HepG2 (cell line): ENCODE data around the gene LENEP. TPM values are rescaled to one million over a fixed set of nuclear protein-coding genes. Genes with fewer than 3 reads are reported as not detected.

Experiments
- CAMTA2 ChIP-seq: sonication (generic); formaldehyde crosslinking; IDR thresholded peaks from 2 replicates; pipeline ENCODE4 v1.4.0; 2020; ENCODE audit warnings: mild to moderate bottlenecking, missing genetic modification reagents, borderline replicate concordance
- DMAP1 ChIP-seq: IDR thresholded peaks from 2 replicates; pipeline ENCODE4 v1.6.1; 2016
- GPBP1L1 ChIP-seq: sonication (generic); formaldehyde crosslinking; IDR thresholded peaks from 2 replicates; pipeline ENCODE4 v1.5.0; 2020; ENCODE audit warnings: mild to moderate bottlenecking, missing genetic modification reagents
- HHEX ChIP-seq: IDR thresholded peaks from 2 replicates; pipeline ENCODE4 v1.6.1; 2016; ENCODE audit warnings: control low read depth
- RCOR2 ChIP-seq: IDR thresholded peaks from 2 replicates; pipeline ENCODE4 v1.6.1; 2016; ENCODE audit warnings: missing biosample characterization, missing genetic modification reagents
- REPIN1 ChIP-seq: sonication (generic); formaldehyde crosslinking; IDR thresholded peaks from 2 replicates; pipeline ENCODE4 v1.8.0; 2022; ENCODE audit warnings: missing genetic modification reagents, low read depth, mild to moderate bottlenecking, borderline replicate concordance
- SAP130 ChIP-seq: IDR thresholded peaks from 2 replicates; pipeline ENCODE4 v1.6.1; 2016; ENCODE audit warnings: low read depth
- STAT5B ChIP-seq: sonication (generic); formaldehyde crosslinking; IDR thresholded peaks from 2 replicates; pipeline ENCODE4 v1.4.0; 2020; ENCODE audit warnings: missing genetic modification reagents
- TARDBP ChIP-seq: sonication (generic); formaldehyde crosslinking; IDR thresholded peaks from 2 replicates; pipeline ENCODE4 v1.8.0; 2022; ENCODE audit warnings: mild to moderate bottlenecking, missing genetic modification reagents
- ZBTB40 ChIP-seq, 2 experiments: fragments of 450-650 bp in 1 of 2; sonication (generic) in 1 of 2; formaldehyde crosslinking in 1 of 2; IDR thresholded peaks; 2 replicates each; pipeline versions ENCODE4 v1.6.1 to v1.8.0; 2016 to 2022; ENCODE audit warnings: antibody characterized with exemption in 1 of 2, mild to moderate bottlenecking in 1 of 2, missing genetic modification reagents in 1 of 2
- ZNF124 ChIP-seq: sonication (generic); formaldehyde crosslinking; IDR thresholded peaks from 2 replicates; pipeline ENCODE4 v1.4.0; 2020; ENCODE audit warnings: missing genetic modification reagents
- ZNF263 ChIP-seq: sonication (generic); formaldehyde crosslinking; IDR thresholded peaks from 2 replicates; pipeline ENCODE4 v1.4.0; 2020; ENCODE audit warnings: missing genetic modification reagents
- ZNF431 ChIP-seq: sonication (generic); formaldehyde crosslinking; IDR thresholded peaks from 2 replicates; pipeline ENCODE4 v1.9.0; 2022; ENCODE audit warnings: missing genetic modification reagents, low read depth, mild to moderate bottlenecking, borderline replicate concordance
- ZNF598 ChIP-seq: sonication (generic); formaldehyde crosslinking; IDR thresholded peaks from 2 replicates; pipeline ENCODE4 v1.5.1; 2020; ENCODE audit warnings: mild to moderate bottlenecking, missing genetic modification reagents, borderline replicate concordance
- ZNF616 ChIP-seq: sonication (generic); formaldehyde crosslinking; IDR thresholded peaks from 2 replicates; pipeline ENCODE4 v1.5.0; 2020; ENCODE audit warnings: low read depth, mild to moderate bottlenecking, missing genetic modification reagents
- ZNF713 ChIP-seq: sonication (generic); formaldehyde crosslinking; IDR thresholded peaks from 2 replicates; pipeline ENCODE4 v1.4.0; 2020; ENCODE audit warnings: mild to moderate bottlenecking, missing genetic modification reagents
- polyA plus RNA-seq, 8 experiments: library from polyadenylated mRNA; depleted of rRNA in 3 of 8; stranded (reverse) in 7 of 8; unstranded in 1 of 8; fragments of >200 nt; fragmentation: Illumina TruSeq in 4 of 8; extraction: Trizol in 4 of 8; gene quantifications; 2 replicates each; pipeline versions ENCODE4 v1.2.1 to v1.2.3, GENCODE V29; 2011 to 2016; ENCODE audit warnings: low read depth in 4 of 8, missing spikeins in 1 of 8, mixed read lengths in 1 of 8; ENCODE audit not compliant: insufficient read depth in 1 of 8
- total RNA-seq, 5 experiments: library from RNA; depleted of rRNA; stranded (reverse); fragments of >200 nt; fragmentation: Illumina TruSeq; extraction: Trizol; gene quantifications; 2 replicates each; pipeline ENCODE4 v1.2.3, GENCODE V29; 2016; ENCODE audit warnings: low read depth in 1 of 5
- TF ChIP-seq, protein P1 (sequence below): sonication (generic); formaldehyde crosslinking; IDR thresholded peaks from 2 replicates; pipeline ENCODE4 v1.5.1; 2020; ENCODE audit warnings: mild to moderate bottlenecking, moderate library complexity, missing genetic modification reagents

The LENEP gene
- total and polyA plus RNA-seq, 2 of the 13 experiments (the other 11 are each of a cell fraction or from before 2014, with no cell fraction given) = 0.29 TPM; not detected in 1

DNA sequence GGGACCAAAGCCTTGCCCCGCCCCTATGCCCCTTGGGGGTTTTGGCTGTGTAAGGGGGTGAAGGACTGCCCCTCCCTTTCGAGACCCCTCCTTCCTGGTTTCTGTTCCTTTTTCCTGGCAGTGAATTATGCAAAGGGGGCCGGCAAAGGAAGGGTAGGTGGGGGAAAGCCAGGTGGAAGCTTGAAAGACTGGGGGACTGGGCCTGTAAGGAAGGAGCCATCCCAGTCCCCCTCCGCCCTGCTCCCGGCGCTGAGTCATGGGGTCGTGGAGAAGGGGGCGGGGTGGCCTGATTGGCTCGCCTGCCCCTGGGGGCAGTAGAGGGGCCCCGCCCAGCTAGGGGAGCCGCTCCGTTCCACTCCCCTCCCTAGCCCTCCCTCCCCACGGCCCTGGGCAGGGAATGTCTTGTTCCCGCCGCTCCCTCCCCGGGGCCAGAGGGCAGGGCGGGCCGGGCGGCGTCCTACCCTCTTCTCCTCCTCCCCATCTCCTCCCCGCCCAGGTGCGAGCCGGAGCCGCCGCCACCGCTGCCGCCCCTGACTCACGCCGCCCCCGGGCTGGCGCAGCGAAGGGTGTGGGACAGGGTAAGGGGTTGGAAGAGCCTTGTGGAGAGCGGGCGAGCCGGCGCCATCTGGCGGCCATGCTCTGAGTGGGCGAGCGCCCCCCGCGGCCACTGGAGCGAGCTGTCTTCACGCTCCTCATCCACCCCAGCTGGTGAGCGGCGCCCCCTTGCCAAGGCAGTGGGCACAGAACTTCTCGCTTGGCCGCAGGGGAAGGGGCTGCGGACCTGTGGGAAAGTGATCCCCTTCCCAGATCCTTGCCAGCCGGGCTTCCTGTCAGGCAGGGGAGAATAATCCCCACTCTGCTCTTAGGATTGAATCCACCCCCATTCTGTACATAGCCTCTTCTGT, 23.9 kb downstream of the LENEP start (continued):
- TF ChIP-seq GPBP1L1 (CRISPR knock-in tag) (no peak), ZNF598 (CRISPR knock-in tag) (peak; percentile 59; the same call in 1 of the 2 replicates), ZNF431 (CRISPR knock-in tag) (peak; percentile 69; the same call in 1 of the 2 replicates), CAMTA2 (CRISPR knock-in tag) (0 out of 2 replicates have a peak, but pooled peaks have one; percentile 44), ZBTB40 (IDR thresholded peaks at IDR 0.05) (no peak), ZBTB40 (CRISPR knock-in tag; IDR thresholded peaks at IDR 0.05) (no peak), RCOR2 (peak; percentile 63; the same call in 1 of the 2 replicates), ZNF124 (CRISPR knock-in tag) (peak; percentile 40; the same call in 1 of the 2 replicates), TARDBP (peak; percentile 85; the same call in 1 of the 2 replicates), REPIN1 (CRISPR knock-in tag) (peak; percentile 91), DMAP1 (peak; percentile 71), ZNF713 (no peak), HHEX (no peak), SAP130 (CRISPR knock-in tag) (peak; percentile 91), ZNF263 (CRISPR knock-in tag) (peak; percentile 49; the same call in 1 of the 2 replicates), STAT5B (CRISPR knock-in tag) (no peak), ZNF616 (CRISPR knock-in tag) (no peak)
- TF ChIP-seq, protein P1, sequence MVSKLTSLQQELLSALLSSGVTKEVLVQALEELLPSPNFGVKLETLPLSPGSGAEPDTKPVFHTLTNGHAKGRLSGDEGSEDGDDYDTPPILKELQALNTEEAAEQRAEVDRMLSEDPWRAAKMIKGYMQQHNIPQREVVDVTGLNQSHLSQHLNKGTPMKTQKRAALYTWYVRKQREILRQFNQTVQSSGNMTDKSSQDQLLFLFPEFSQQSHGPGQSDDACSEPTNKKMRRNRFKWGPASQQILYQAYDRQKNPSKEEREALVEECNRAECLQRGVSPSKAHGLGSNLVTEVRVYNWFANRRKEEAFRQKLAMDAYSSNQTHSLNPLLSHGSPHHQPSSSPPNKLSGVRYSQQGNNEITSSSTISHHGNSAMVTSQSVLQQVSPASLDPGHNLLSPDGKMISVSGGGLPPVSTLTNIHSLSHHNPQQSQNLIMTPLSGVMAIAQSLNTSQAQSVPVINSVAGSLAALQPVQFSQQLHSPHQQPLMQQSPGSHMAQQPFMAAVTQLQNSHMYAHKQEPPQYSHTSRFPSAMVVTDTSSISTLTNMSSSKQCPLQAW = 0 out of 2 replicates have a peak, but pooled peaks have one; percentile 87
